Measurements from ENCODE around the gene NRG2.

The NRG2 gene

DNA sequence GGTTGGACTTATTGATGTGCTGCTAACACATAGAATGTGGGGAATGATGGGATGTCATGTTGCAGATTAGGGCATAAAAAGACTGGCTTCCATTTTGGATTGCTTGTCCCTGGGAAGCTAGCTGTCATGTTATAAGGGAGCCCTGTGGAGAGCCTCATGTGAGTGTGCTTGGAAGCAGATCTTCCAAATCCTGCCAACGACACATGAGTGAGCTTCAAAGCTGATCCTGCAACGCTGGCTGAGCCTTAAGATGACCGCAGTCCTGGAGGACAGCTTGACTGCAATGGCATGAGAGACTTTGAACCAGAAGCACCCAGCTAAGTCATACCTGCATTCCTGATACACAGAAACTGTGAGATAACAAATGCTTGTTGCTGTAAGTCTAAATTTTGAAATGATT is 63.6 kb downstream of the NRG2 start:
- H3K27ac ChIP-seq (replicated peaks) = no peak overlapping the region
- DNase-seq (ENCODE audit: low read depth in 1 of 2, low spot score in 1 of 2) = no peak
- no peak overlapping the region for H3K4me3 ChIP-seq (replicated peaks; ENCODE audit: insufficient read depth, low read length)
- TF ChIP-seq, protein P1, sequence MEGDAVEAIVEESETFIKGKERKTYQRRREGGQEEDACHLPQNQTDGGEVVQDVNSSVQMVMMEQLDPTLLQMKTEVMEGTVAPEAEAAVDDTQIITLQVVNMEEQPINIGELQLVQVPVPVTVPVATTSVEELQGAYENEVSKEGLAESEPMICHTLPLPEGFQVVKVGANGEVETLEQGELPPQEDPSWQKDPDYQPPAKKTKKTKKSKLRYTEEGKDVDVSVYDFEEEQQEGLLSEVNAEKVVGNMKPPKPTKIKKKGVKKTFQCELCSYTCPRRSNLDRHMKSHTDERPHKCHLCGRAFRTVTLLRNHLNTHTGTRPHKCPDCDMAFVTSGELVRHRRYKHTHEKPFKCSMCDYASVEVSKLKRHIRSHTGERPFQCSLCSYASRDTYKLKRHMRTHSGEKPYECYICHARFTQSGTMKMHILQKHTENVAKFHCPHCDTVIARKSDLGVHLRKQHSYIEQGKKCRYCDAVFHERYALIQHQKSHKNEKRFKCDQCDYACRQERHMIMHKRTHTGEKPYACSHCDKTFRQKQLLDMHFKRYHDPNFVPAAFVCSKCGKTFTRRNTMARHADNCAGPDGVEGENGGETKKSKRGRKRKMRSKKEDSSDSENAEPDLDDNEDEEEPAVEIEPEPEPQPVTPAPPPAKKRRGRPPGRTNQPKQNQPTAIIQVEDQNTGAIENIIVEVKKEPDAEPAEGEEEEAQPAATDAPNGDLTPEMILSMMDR (IDR thresholded peaks at IDR 0.05; ENCODE audit: insufficient read depth, low read length) = no peak
- TF ChIP-seq, protein P2, sequence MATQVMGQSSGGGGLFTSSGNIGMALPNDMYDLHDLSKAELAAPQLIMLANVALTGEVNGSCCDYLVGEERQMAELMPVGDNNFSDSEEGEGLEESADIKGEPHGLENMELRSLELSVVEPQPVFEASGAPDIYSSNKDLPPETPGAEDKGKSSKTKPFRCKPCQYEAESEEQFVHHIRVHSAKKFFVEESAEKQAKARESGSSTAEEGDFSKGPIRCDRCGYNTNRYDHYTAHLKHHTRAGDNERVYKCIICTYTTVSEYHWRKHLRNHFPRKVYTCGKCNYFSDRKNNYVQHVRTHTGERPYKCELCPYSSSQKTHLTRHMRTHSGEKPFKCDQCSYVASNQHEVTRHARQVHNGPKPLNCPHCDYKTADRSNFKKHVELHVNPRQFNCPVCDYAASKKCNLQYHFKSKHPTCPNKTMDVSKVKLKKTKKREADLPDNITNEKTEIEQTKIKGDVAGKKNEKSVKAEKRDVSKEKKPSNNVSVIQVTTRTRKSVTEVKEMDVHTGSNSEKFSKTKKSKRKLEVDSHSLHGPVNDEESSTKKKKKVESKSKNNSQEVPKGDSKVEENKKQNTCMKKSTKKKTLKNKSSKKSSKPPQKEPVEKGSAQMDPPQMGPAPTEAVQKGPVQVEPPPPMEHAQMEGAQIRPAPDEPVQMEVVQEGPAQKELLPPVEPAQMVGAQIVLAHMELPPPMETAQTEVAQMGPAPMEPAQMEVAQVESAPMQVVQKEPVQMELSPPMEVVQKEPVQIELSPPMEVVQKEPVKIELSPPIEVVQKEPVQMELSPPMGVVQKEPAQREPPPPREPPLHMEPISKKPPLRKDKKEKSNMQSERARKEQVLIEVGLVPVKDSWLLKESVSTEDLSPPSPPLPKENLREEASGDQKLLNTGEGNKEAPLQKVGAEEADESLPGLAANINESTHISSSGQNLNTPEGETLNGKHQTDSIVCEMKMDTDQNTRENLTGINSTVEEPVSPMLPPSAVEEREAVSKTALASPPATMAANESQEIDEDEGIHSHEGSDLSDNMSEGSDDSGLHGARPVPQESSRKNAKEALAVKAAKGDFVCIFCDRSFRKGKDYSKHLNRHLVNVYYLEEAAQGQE (IDR thresholded peaks at IDR 0.05; ENCODE audit: insufficient replicate concordance, low read depth) = no peak
- no peaks in the 10 kb centered on the region for H3K27me3 ChIP-seq (ENCODE audit: insufficient read depth, poor library complexity, severe bottlenecking)

DNA sequence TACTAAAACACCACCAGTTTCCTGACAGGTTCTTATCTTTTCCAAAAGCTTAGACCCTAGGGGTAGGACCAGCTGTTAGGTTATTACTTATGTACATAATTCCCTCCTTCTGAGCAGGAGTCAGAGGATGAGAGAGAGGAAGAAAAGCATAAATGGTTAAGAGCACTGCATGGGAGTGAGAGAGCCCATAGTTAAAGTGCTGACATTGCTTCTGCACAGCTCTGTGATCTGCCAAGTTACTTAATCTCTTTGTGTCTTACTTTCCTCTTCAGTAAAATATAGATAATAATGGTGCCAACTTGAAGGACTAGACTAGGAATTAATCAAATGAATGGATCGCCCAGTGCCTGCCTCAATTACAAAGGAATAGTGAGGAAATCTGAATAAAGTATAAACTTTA is 66.4 kb downstream of the NRG2 start:
- Histone ChIP-seq H3K27me3 (ENCODE audit: insufficient read depth, poor library complexity, severe bottlenecking) (no peaks in the 10 kb centered on the region), H3K4me3 (replicated peaks; ENCODE audit: insufficient read depth, low read length) (no peak overlapping the region), H3K27ac (replicated peaks) (no peak overlapping the region)
- TF ChIP-seq, protein P1 (IDR thresholded peaks at IDR 0.05; ENCODE audit: insufficient read depth, low read length) = no peak
- TF ChIP-seq, protein P2 (IDR thresholded peaks at IDR 0.05; ENCODE audit: insufficient replicate concordance, low read depth) = no peak
- TF ChIP-seq POLR2AphosphoS5 (IDR thresholded peaks at IDR 0.05; ENCODE audit: low read depth) (no peak), SPI1 (IDR thresholded peaks at IDR 0.05; ENCODE audit: borderline replicate concordance, low read depth) (no peak), GABPA (IDR thresholded peaks at IDR 0.05; ENCODE audit: low read depth) (no peak)
- DNase-seq (ENCODE audit: low read depth in 1 of 2, low spot score in 1 of 2) = no peak

DNA sequence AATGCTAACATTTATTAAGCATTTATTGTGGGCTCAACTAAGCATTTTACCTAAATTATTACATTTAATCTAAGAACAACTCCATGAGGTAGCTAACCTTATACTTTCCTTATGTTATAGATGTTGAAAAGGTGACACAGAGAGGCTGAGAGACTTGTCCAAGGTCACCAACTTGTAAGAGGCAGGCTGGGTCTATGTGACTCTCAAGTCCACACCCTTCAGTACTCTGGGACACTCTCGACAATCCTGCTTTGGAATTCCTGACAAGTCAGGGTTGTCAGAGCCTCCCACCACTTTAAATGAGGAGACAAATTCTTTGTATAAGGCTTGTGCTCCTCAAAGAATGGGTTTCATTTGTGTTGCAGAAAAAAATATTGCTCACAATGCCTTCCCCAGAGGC is 67.2 kb downstream of the NRG2 start:
- Histone ChIP-seq H3K4me3 (replicated peaks; ENCODE audit: insufficient read depth, low read length) (no peak overlapping the region), H3K27ac (replicated peaks) (no peak overlapping the region), H3K27me3 (ENCODE audit: insufficient read depth, poor library complexity, severe bottlenecking) (no peaks in the 10 kb centered on the region)
- TF ChIP-seq SPI1 (IDR thresholded peaks at IDR 0.05; ENCODE audit: borderline replicate concordance, low read depth) (no peak), POLR2AphosphoS5 (IDR thresholded peaks at IDR 0.05; ENCODE audit: low read depth) (no peak), GABPA (IDR thresholded peaks at IDR 0.05; ENCODE audit: low read depth) (no peak)
- TF ChIP-seq, protein P1 (IDR thresholded peaks at IDR 0.05; ENCODE audit: insufficient read depth, low read length) = no peak
- TF ChIP-seq, protein P2 (IDR thresholded peaks at IDR 0.05; ENCODE audit: insufficient replicate concordance, low read depth) = no peak
- DNase-seq (ENCODE audit: low read depth in 1 of 2, low spot score in 1 of 2) = no peak

Data from HL-60 (cell line).